DND-41 (cell line): ENCODE measurements around the gene ABCC8.

Source experiments
- EZH2 ChIP-seq: IDR thresholded peaks from 3 replicates; pipeline ENCODE4 v1.6.1; 2012; ENCODE audit warnings: borderline replicate concordance, low read depth, mild to moderate bottlenecking, moderate library complexity, low read length, inconsistent platforms; ENCODE audit not compliant: severe bottlenecking
- TF ChIP-seq, protein P1 (sequence below): IDR thresholded peaks from 2 replicates; pipeline ENCODE4 v1.5.1; 2012; ENCODE audit warnings: borderline replicate concordance, low read length, moderate library complexity, mild to moderate bottlenecking; ENCODE audit not compliant: poor library complexity, severe bottlenecking; ENCODE audit errors: extremely low read depth

DNA sequence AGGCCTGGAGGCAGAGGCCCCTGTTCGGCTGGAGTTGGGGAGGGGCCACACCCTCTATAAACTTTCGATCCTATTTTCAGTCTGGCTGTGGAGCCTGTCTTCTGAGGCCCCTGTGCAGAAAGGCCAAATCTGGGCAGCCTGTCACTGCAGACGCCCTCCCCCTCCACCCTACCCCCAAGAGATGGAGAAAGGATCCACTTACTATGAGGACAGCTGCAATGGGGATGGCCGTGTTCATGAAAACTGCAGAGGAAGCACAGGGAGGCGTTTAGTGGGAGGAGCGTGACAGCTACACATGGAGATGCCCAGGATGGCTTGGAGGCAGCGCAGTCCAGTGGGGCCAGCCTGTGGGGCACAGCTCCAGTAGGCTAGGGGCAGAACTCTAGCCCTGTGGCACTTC is 44.6 kb downstream of the ABCC8 start:
- TF ChIP-seq, protein P1, sequence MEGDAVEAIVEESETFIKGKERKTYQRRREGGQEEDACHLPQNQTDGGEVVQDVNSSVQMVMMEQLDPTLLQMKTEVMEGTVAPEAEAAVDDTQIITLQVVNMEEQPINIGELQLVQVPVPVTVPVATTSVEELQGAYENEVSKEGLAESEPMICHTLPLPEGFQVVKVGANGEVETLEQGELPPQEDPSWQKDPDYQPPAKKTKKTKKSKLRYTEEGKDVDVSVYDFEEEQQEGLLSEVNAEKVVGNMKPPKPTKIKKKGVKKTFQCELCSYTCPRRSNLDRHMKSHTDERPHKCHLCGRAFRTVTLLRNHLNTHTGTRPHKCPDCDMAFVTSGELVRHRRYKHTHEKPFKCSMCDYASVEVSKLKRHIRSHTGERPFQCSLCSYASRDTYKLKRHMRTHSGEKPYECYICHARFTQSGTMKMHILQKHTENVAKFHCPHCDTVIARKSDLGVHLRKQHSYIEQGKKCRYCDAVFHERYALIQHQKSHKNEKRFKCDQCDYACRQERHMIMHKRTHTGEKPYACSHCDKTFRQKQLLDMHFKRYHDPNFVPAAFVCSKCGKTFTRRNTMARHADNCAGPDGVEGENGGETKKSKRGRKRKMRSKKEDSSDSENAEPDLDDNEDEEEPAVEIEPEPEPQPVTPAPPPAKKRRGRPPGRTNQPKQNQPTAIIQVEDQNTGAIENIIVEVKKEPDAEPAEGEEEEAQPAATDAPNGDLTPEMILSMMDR: no peak
- no peak for TF ChIP-seq EZH2
